ENCODE results near the gene PRF1.

The PRF1 gene

DNA sequence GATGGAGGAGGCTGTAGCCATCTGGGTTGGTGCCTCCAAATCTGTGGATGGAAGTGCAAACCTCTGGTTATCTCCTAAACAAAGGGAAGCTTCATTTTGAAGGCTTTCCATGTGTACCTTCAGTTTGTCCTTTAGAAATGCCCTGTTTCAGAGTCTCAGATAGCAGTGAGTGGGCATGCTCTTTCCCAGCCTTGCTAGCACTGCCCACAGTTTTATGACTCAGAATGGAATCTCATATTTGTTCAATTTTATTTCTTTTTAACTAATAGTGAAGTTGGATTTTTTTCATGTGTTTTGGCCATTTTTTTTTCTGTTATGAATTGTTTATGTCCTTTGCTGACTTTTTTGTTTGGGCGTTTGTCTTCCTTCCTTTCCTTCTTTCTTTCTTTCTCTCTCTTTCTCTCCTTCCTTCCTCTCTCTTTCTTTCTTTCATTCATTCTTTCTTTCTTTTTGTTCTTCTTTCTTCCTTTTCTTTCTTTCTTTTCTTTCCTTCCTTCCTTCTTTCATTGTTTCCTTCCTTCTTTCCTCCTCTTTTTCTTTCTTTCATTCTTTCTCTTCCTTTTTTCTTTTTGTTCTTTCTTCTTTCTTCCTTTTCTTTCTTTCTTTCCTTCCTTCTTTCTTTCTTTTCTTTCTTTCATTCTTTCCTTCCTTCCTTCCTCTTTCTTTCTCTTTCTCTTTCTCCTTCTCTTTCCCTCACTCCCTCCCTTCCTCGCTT is 25.6 kb downstream of the PRF1 start:
- TF ChIP-seq, protein P1, sequence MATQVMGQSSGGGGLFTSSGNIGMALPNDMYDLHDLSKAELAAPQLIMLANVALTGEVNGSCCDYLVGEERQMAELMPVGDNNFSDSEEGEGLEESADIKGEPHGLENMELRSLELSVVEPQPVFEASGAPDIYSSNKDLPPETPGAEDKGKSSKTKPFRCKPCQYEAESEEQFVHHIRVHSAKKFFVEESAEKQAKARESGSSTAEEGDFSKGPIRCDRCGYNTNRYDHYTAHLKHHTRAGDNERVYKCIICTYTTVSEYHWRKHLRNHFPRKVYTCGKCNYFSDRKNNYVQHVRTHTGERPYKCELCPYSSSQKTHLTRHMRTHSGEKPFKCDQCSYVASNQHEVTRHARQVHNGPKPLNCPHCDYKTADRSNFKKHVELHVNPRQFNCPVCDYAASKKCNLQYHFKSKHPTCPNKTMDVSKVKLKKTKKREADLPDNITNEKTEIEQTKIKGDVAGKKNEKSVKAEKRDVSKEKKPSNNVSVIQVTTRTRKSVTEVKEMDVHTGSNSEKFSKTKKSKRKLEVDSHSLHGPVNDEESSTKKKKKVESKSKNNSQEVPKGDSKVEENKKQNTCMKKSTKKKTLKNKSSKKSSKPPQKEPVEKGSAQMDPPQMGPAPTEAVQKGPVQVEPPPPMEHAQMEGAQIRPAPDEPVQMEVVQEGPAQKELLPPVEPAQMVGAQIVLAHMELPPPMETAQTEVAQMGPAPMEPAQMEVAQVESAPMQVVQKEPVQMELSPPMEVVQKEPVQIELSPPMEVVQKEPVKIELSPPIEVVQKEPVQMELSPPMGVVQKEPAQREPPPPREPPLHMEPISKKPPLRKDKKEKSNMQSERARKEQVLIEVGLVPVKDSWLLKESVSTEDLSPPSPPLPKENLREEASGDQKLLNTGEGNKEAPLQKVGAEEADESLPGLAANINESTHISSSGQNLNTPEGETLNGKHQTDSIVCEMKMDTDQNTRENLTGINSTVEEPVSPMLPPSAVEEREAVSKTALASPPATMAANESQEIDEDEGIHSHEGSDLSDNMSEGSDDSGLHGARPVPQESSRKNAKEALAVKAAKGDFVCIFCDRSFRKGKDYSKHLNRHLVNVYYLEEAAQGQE (IDR thresholded peaks at IDR 0.05; ENCODE audit: insufficient read depth in 1 of 2, low read depth in 2 of 2, low read length in 2 of 2): no peak
- TF ChIP-seq POLR2AphosphoS5 (IDR thresholded peaks at IDR 0.05; ENCODE audit: low read depth, low read length): no peak
- no peak for TF ChIP-seq TAF1 (IDR thresholded peaks at IDR 0.05; ENCODE audit: borderline replicate concordance, insufficient read depth, low read length)
- no peak for TF ChIP-seq SIN3A (IDR thresholded peaks at IDR 0.05; ENCODE audit: borderline replicate concordance, insufficient read depth, low read length)
- no peak for TF ChIP-seq FOXP2 (optimal IDR thresholded peaks at IDR 0.05; ENCODE audit: borderline replicate concordance, extremely low read depth, extremely low read length, insufficient read depth)

DNA sequence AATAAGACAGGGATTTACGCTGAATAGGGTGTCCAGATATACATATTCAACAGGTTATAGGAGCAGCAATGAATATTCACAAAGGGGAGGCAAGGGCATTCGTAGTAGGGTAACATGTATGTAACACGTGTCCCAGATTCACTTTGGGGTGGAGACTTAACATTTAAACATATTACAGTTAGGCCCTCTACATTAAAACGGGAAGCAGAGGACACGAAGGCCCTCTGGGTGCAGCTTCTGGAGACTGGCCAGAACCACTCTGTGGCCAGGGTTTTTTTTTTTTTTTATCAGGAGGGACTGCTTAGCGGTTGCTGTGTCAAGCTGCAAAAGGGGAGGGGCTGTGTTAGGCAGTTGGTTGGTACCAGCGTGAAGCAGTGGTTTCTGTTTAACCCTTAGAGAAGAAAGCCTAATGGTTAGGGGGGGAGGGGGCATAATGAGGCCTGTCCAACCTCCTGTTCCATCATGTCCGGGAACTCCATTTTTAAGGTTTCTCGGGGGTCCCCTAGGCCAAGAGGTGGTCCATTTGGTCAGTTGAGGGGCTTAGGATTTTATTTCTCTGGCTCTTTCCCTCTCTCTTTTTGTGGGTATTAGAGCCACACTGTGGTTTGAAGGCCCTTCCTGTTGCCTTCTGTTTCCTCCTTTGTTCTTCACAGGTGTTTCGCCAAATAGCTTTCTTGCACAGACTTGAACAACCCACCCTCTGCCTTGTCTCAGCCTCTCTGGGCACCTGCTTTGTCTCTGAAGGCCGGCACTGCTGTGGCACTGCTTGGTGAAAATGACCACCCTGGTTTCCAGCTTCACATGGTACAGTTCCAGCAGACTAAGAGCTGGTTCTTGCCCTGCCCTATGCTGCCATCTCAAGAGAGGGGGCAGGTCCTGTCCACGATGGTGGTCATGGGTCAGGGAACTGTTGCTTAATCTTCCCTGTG is 26.4 kb downstream of the PRF1 start:
- TF ChIP-seq TAF1 (IDR thresholded peaks at IDR 0.05; ENCODE audit: borderline replicate concordance, insufficient read depth, low read length) (no peak), SIN3A (IDR thresholded peaks at IDR 0.05; ENCODE audit: borderline replicate concordance, insufficient read depth, low read length) (no peak), FOXP2 (optimal IDR thresholded peaks at IDR 0.05; ENCODE audit: borderline replicate concordance, extremely low read depth, extremely low read length, insufficient read depth) (no peak), POLR2AphosphoS5 (IDR thresholded peaks at IDR 0.05; ENCODE audit: low read depth, low read length) (no peak)
- TF ChIP-seq, protein P1 (IDR thresholded peaks at IDR 0.05; ENCODE audit: insufficient read depth in 1 of 2, low read depth in 2 of 2, low read length in 2 of 2): no peak

DNA sequence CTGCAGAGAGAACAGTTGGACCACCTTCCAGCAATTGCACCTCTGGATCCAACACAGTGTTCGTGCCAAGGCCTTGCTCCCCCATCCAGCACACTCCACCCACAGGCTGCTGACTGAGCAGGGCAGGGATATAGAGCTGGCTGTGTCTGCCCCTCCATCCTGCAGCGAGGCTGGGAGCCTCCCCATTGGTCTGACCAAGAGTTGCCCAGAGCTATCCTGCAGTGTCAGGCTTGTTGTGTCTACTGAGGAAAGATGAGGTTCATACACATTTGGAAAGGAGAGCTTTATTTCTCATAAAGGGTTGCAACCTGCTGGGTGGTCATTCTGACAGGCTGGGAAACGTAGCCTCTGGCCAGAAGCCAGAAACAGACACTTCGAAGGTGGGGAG is 27.1 kb downstream of the PRF1 start:
- TF ChIP-seq SIN3A (IDR thresholded peaks at IDR 0.05; ENCODE audit: borderline replicate concordance, insufficient read depth, low read length) (no peak), FOXP2 (optimal IDR thresholded peaks at IDR 0.05; ENCODE audit: borderline replicate concordance, extremely low read depth, extremely low read length, insufficient read depth) (no peak), POLR2AphosphoS5 (IDR thresholded peaks at IDR 0.05; ENCODE audit: low read depth, low read length) (no peak), TAF1 (IDR thresholded peaks at IDR 0.05; ENCODE audit: borderline replicate concordance, insufficient read depth, low read length) (no peak)
- TF ChIP-seq, protein P1 (IDR thresholded peaks at IDR 0.05; ENCODE audit: insufficient read depth in 1 of 2, low read depth in 2 of 2, low read length in 2 of 2): no peak

DNA sequence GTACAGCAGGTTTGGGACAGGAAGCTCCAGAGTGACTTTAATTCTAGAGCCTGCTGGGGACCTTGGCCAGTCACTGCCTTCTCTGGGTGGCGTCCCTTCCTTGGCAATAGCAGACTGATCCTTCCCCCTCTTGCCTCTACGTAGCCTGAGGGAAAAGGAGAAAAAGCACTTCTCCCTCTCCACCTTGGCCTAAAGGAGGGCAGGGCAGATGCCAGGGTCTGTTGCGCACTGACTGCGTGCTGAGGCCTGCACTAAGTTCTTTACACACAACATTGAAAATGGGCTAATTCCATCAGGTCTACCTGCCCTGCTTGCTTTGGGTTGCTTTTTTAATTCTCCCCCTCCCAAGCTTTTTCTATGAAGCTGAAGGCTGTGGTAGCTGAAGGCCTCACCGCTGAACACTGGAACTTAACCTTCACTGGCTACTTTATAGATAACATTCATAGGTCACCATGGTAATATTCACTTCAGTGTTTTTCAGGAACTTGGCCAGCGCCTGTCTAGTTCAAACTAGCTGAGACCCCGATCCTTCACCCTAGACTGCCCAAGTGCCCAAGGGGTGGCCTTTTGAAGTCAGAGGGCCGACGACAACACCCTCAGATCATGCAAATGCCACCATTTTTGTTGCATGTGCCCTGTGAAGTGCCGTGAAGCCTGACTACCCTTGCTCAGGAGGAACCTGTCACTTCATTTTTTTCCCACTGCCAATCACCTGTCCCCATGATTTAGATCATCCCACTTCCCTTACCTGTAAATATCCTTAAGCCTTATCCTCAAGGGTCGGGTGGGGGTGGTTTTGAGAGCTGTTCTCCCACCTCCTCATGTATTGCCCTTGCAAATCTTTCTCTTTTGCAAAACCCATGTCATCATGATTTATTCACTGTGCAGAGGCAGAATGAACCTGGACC is 28.7 kb downstream of the PRF1 start:
- no peak for TF ChIP-seq TAF1 (IDR thresholded peaks at IDR 0.05; ENCODE audit: borderline replicate concordance, insufficient read depth, low read length)
- TF ChIP-seq, protein P1 (IDR thresholded peaks at IDR 0.05; ENCODE audit: insufficient read depth in 1 of 2, low read depth in 2 of 2, low read length in 2 of 2): no peak
- no peak for TF ChIP-seq FOXP2 (optimal IDR thresholded peaks at IDR 0.05; ENCODE audit: borderline replicate concordance, extremely low read depth, extremely low read length, insufficient read depth)
- no peak for TF ChIP-seq POLR2AphosphoS5 (IDR thresholded peaks at IDR 0.05; ENCODE audit: low read depth, low read length)
- TF ChIP-seq SIN3A (IDR thresholded peaks at IDR 0.05; ENCODE audit: borderline replicate concordance, insufficient read depth, low read length): no peak

All from PFSK-1 (cell line).